ENCODE measurements around the gene HOXB4. TPM values are rescaled to one million over a fixed set of nuclear protein-coding genes. Genes with fewer than 3 reads are reported as not detected.
A peak's percentile ranks its signal among the peaks of the same experiment; 100 is the strongest.
"Not testable (repeated sequence)": the region's sequence is repeated elsewhere in the genome, so short reads cannot be mapped to it uniquely, and the experiment has no call there.

HOXB4 gene
- total RNA-seq, 2 experiments from 2014 or later, result 7.8 TPM

DNA sequence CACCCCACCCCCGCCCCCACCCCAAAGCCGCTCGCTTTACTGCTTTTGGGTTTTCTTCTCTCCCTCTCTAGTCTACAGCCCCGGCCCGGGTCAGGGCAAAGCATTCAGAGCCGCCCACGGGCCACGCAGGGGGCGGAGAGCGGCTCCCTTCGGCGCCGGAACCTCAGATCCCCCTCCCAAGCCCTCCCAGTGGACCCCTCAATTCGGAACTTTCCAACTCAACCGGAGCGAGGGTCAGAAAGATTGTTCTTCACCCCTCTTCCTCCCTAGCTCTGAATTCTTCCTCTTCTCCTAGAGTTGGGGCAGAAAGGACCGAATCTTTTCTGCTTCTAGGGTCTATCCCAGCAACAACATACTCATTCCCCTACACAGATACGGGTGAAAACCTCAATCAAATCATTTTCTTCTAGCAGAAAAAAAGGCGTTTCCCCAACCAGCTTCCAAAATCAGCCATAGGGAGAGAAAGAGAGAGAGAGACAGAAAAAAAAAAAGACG, 34.2 kb downstream of the HOXB4 start:
- peaks cover 46% of the 10 kb centered on the region for H3K4me1 Mint-ChIP-seq
- DNase-seq, result peak; percentile 52
- ATAC-seq, result peak; percentile 37
- peaks cover 18% of the 10 kb centered on the region for H3K27me3 Mint-ChIP-seq
- no peaks in the 10 kb centered on the region for H3K9me3 Mint-ChIP-seq (ENCODE audit: low read depth)
- peak overlapping the region; percentile 88 for H3K4me3 Mint-ChIP-seq
- CTCF ChIA-PET, result interaction anchor here (1.0 to 2.4 kb wide), 4 partner anchors 49 to 208 kb away, joined by 3 to 14 read pairs (median 4); partner anchors contain the start of gene HOXB5
- peak overlapping the region; percentile 93 for H3K27ac Mint-ChIP-seq
- peaks cover 9% of the 10 kb centered on the region for H3K36me3 Mint-ChIP-seq

GRCh38 chr17:48543107-48543853, 34.9 kb downstream of the HOXB4 start:
- Mint-ChIP-seq H3K4me3 (peak overlapping the region; percentile 88), H3K4me1 (peaks cover 43% of the 10 kb centered on the region), H3K27ac (peak overlapping the region; percentile 95), H3K27me3 (peaks cover 18% of the 10 kb centered on the region), H3K36me3 (peaks cover 9% of the 10 kb centered on the region), H3K9me3 (ENCODE audit: low read depth) (no peaks in the 10 kb centered on the region)
- ATAC-seq, result peak; percentile 74
- peak; percentile 79 for DNase-seq
- CTCF ChIA-PET, result interaction anchor here (0.9 to 2.4 kb wide), 5 partner anchors 32 to 208 kb away, joined by 3 to 14 read pairs (median 3); partner anchors contain the start of gene HOXB5

- peak overlapping the region; percentile 95 for H3K27ac Mint-ChIP-seq
- peaks cover 37% of the 10 kb centered on the region for H3K4me1 Mint-ChIP-seq
- peak overlapping the region; percentile 88 for H3K4me3 Mint-ChIP-seq
- CTCF ChIA-PET, result interaction anchor here (0.9 to 2.4 kb wide), 2 partner anchors 31 to 50 kb away, joined by 3 to 14 read pairs; no protein-coding TSS in a partner anchor
- H3K36me3 Mint-ChIP-seq, result peaks cover 9% of the 10 kb centered on the region
- no peak for DNase-seq
- H3K27me3 Mint-ChIP-seq, result peaks cover 18% of the 10 kb centered on the region
- no peak for ATAC-seq
- no peaks in the 10 kb centered on the region for H3K9me3 Mint-ChIP-seq (ENCODE audit: low read depth)
Measured at GRCh38 chr17:48542698-48543106, 35.4 kb downstream of the HOXB4 start.

DNA sequence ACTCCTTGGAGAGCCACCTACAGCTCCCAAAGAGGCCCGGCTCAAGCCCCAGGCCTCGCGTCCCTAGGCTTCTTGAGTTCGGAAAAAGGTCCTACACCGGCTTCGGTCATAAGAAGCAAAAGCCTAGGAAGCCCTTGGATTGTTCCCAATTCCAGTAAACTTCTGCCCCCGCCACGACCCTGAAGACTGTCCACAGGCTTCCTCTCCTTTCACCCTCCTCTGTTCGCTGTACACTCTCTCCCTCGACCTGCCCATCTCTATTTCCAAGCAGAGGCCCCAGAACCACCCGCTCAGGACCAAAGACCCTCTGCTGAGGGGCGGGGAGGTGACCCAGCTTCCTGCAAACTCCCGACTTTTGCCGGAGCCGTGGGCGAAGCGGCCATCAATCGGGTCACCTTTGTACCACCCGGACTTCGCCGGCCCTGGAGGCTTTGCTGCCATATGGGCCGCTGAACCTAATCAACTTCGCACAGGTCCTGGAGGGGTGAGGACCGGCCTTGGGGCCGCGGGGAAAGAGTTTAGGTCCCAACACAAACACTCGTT, 36.0 kb downstream of the HOXB4 start:
- Mint-ChIP-seq H3K27me3 (peaks cover 22% of the 10 kb centered on the region), H3K27ac (peak overlapping the region; percentile 96), H3K36me3 (peaks cover 9% of the 10 kb centered on the region), H3K4me1 (peaks cover 32% of the 10 kb centered on the region), H3K4me3 (peak overlapping the region; percentile 88), H3K9me3 (ENCODE audit: low read depth) (no peaks in the 10 kb centered on the region)
- CTCF ChIA-PET, result interaction anchor here (0.9 to 2.4 kb wide), 5 partner anchors 36 to 343 kb away, joined by 3 to 14 read pairs (median 3); no protein-coding TSS in a partner anchor
- peak; percentile 45 for DNase-seq
- ATAC-seq, result no peak

- Mint-ChIP-seq H3K4me3 (peak overlapping the region; percentile 88), H3K27ac (peak overlapping the region; percentile 96), H3K4me1 (peaks cover 29% of the 10 kb centered on the region), H3K36me3 (peaks cover 9% of the 10 kb centered on the region), H3K27me3 (peaks cover 23% of the 10 kb centered on the region), H3K9me3 (ENCODE audit: low read depth) (no peaks in the 10 kb centered on the region)
- CTCF ChIA-PET, result interaction anchor here (0.6 to 1.3 kb wide), 5 partner anchors 36 to 343 kb away, joined by 3 to 9 read pairs (median 3); no protein-coding TSS in a partner anchor
- peak; percentile 32 for ATAC-seq
- peak; percentile 56 for DNase-seq
Measured at GRCh38 chr17:48541577-48542113, 36.5 kb downstream of the HOXB4 start.

DNA sequence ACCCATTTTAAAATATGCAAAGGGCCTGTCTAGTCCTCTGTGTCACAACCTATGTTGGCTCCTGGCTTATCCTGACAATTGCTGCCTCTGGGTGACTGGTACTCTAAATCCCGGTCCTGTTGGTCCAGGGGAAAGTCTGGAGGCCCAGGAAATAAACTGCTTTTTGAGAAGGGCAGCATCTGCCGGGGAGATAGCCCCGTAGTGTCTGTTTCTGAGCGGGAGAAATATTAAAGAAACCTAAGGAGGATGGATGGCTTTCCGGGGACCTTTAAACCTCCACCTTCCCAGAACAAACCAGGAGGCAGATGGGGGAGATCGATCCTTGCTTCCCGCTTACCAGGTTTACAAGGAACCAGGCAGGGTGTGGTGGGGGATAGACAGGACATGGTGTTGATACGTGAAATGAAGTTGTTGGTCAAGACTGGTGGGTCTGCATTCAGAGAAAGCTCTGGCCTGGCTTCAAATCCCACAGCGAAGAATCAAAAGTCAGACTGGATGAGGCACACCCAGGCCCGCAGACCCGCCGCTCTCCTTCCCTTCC, 37.0 kb downstream of the HOXB4 start:
- peak overlapping the region; percentile 88 for H3K4me3 Mint-ChIP-seq
- CTCF ChIA-PET, result interaction anchor here (0.6 to 1.5 kb wide), 5 partner anchors 35 to 190 kb away, joined by 3 to 9 read pairs (median 3); no protein-coding TSS in a partner anchor
- peaks cover 23% of the 10 kb centered on the region for H3K27me3 Mint-ChIP-seq
- ATAC-seq (peak; percentile 11), DNase-seq (no peak)
- H3K9me3 Mint-ChIP-seq (ENCODE audit: low read depth), result no peaks in the 10 kb centered on the region
- H3K4me1 Mint-ChIP-seq, result peaks cover 24% of the 10 kb centered on the region
- peak overlapping the region; percentile 96 for H3K27ac Mint-ChIP-seq
- peaks cover 9% of the 10 kb centered on the region for H3K36me3 Mint-ChIP-seq

DNA sequence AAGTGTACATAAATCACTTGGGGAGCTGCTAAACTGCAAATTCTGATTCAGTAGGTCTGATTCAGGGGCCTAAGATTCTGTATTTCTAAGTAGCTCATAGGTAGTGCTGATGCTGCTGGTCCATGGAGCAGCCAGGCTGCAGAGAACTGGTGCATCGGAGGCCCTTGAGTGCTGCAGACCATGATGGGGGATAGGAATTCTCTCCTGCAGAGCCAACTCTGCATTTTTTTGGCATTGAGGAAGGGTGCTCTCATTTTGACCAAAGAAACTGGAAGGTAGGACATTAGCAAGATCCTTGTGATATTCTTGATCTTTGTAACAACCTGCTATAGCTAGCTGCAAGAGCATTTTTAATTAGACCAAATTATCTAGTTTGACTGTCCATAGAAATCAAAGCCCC, 37.9 kb downstream of the HOXB4 start:
- Mint-ChIP-seq H3K27me3 (peaks cover 19% of the 10 kb centered on the region), H3K27ac (no peak overlapping the region), H3K4me1 (peaks cover 19% of the 10 kb centered on the region), H3K36me3 (peaks cover 9% of the 10 kb centered on the region), H3K9me3 (ENCODE audit: low read depth) (no peaks in the 10 kb centered on the region), H3K4me3 (no peak overlapping the region)
- CTCF ChIA-PET, result interaction anchor here (0.9 to 1.5 kb wide), 2 partner anchors 27 to 48 kb away, joined by 5 to 9 read pairs; no protein-coding TSS in a partner anchor
- DNase-seq, result no peak
- ATAC-seq, result no peak

- ATAC-seq, result no peak
- CTCF ChIA-PET, result interaction anchor here (0.7 kb wide), 1 partner anchor 28 kb away, joined by 4 read pairs; no protein-coding TSS in a partner anchor
- peaks cover 9% of the 10 kb centered on the region for H3K36me3 Mint-ChIP-seq
- no peaks in the 10 kb centered on the region for H3K9me3 Mint-ChIP-seq (ENCODE audit: low read depth)
- peaks cover 22% of the 10 kb centered on the region for H3K27me3 Mint-ChIP-seq
- no peak overlapping the region for H3K27ac Mint-ChIP-seq
- no peak for DNase-seq
- H3K4me3 Mint-ChIP-seq, result no peak overlapping the region
- peaks cover 16% of the 10 kb centered on the region for H3K4me1 Mint-ChIP-seq
Measured at GRCh38 chr17:48539177-48539576, 39.0 kb downstream of the HOXB4 start.

DNA sequence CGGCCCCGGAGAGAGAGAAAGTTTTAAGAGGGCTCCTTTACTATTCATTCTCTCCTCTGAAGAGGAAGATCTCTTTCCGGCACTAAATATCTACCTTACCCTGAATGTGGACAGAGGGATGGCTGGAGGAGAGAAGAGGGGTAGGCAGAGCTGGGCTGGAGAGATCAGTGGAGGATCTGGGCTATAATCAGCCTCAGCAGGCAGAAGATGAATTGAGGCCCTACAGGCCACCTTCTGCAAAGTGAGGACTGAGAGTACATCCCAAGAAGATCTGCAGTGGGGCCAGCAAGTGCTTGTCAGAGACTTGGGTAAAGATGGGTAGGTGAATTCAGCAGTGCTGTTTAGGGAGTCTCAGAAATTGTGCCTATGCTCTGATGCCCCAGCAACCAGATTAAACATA, 40.8 kb downstream of the HOXB4 start:
- Mint-ChIP-seq H3K27ac (no peak overlapping the region), H3K4me3 (no peak overlapping the region), H3K27me3 (peaks cover 19% of the 10 kb centered on the region), H3K36me3 (peaks cover 4% of the 10 kb centered on the region), H3K9me3 (ENCODE audit: low read depth) (no peaks in the 10 kb centered on the region), H3K4me1 (peaks cover 12% of the 10 kb centered on the region)
- DNase-seq (no peak), ATAC-seq (no peak)
- CTCF ChIA-PET, result no interaction called here

DNA sequence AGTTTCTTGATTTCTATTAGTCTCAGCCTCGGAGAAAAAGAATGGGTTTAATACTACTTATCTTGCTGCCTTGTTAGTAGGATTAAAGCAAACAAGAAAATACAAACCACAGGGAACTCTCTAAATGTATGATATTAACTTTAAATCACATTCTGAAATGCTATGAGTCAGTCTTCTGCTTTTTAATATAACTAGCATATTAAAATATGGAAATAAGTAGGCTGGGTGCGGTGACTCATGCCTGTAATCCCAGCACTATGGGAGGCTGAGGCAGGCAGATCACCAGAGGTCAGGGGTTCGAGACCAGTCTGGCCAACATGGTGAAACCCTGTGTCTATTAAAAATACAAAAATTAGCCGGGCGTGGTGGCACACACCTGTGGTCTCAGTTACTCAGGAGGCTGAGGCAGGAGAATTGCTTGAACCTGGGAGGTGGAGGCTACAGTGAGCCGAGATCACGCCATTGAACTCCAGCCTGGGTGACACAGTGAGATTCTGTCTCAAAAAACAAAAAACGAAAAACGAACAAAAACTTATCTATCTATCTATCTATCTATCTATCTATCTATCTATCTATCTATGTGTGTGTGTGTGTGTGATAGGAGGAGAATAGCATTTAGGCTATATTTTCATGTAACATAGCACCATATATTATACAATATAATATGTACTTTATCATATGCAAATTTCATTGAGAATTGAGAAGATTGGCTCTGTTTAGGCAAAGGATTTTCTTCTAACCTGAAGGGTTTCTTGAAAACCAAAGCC, 42.2 kb downstream of the HOXB4 start:
- H3K4me1 Mint-ChIP-seq; DNase-seq; H3K27ac Mint-ChIP-seq; H3K4me3 Mint-ChIP-seq; ATAC-seq; H3K36me3 Mint-ChIP-seq; H3K9me3 Mint-ChIP-seq (ENCODE audit: low read depth): not testable (repeated sequence)
- CTCF ChIA-PET, result interaction anchor here (0.7 to 1.2 kb wide), 2 partner anchors 22 to 412 kb away, joined by 3 read pairs; no protein-coding TSS in a partner anchor
- H3K27me3 Mint-ChIP-seq, result peaks cover 12% of the 10 kb centered on the region

GRCh38 chr17:48532261-48532660, 45.9 kb downstream of the HOXB4 start:
- no peaks in the 10 kb centered on the region for H3K9me3 Mint-ChIP-seq (ENCODE audit: low read depth)
- no peak for DNase-seq
- CTCF ChIA-PET, result interaction anchor here (1.2 to 1.7 kb wide), 2 partner anchors 39 to 40 kb away, joined by 4 read pairs; no protein-coding TSS in a partner anchor
- H3K4me3 Mint-ChIP-seq, result no peak overlapping the region
- no peak overlapping the region for H3K27ac Mint-ChIP-seq
- no peaks in the 10 kb centered on the region for H3K4me1 Mint-ChIP-seq
- ATAC-seq, result no peak
- H3K27me3 Mint-ChIP-seq, result peaks cover 15% of the 10 kb centered on the region
- H3K36me3 Mint-ChIP-seq, result no peaks in the 10 kb centered on the region

GRCh38 chr17:48530887-48531272, 47.3 kb downstream of the HOXB4 start, which contains the start of gene HOXB1:
Gene HOXB1 (minus strand): TSS chr17:48531011. CDS start chr17:48530904, 107 bp downstream.
- DNase-seq (no peak), ATAC-seq (no peak)
- H3K4me1 Mint-ChIP-seq, result no peaks in the 10 kb centered on the region
- H3K27me3 Mint-ChIP-seq, result peaks cover 23% of the 10 kb centered on the region
- no peak within 1 kb of the TSS for H3K4me3 Mint-ChIP-seq
- H3K9me3 Mint-ChIP-seq (ENCODE audit: low read depth), result no peaks in the 10 kb centered on the region
- CTCF ChIA-PET, result no interaction called here
- H3K27ac Mint-ChIP-seq, result no peak within 1 kb of the TSS
- H3K36me3 Mint-ChIP-seq, result no peaks in the 10 kb centered on the region
